Activated T-helper 17 cell treated with anti-CD3 and anti-CD28 coated beads, Interleukin-2, amount 50 U/mL, for 72 hours (primary cell): Measurements from ENCODE around the gene IGF1R. TPM values are rescaled to one million over a fixed set of nuclear protein-coding genes. Genes with fewer than 3 reads are reported as not detected.

Source experiments
- ATAC-seq: fragments of 150-1000 bp; cut with Tn5 transposase; replicated peaks from 2 replicates; pipeline ENCODE4 v1.10.0; 2021; ENCODE audit warnings: mild to moderate bottlenecking, moderate library complexity
- H3K27ac Mint-ChIP-seq: one replicate; pipeline ENCODE4 v1.8.0; 2022; ENCODE audit warnings: mixed read lengths
- H3K27me3 Mint-ChIP-seq: one replicate; pipeline ENCODE4 v1.8.0; 2022; ENCODE audit warnings: mixed read lengths
- H3K36me3 Mint-ChIP-seq: one replicate; pipeline ENCODE4 v1.8.0; 2022; ENCODE audit warnings: low read depth, mild to moderate bottlenecking, mixed read lengths
- H3K4me1 Mint-ChIP-seq: one replicate; pipeline ENCODE4 v1.8.0; 2022; ENCODE audit warnings: mixed read lengths
- H3K4me3 Mint-ChIP-seq: one replicate; pipeline ENCODE4 v1.8.0; 2022; ENCODE audit warnings: mild to moderate bottlenecking, mixed read lengths
- H3K9me3 Mint-ChIP-seq: one replicate; pipeline ENCODE4 v1.8.0; 2022; ENCODE audit warnings: mixed read lengths
- total RNA-seq, 2 donors: library from RNA; stranded (reverse); gene quantifications; one replicate each; pipeline ENCODE4 v1.2.3, GENCODE V29; 2022

IGF1R gene
- total RNA-seq, 2 donors from 2014 or later, result 4.6 to 33.8 TPM

DNA sequence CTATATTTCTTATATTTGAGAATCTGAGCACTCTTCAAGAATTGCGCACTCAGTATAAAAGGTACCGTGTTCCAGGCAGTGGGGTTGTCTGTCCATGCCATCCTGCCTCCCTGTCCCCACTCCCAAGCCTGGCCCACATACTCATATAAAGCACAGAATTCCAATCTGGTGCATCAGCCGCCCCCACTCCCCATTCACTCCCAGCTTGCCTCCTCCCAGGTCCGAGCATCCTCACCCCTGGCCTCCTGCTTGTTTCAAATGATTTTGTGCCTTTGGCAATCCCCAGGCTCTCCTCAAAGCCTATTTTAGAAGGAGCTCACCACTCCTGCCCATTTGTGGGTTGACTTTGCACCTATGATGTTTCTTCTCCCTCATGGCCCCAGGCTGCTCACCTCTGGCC lies 22.2 kb upstream of the IGF1R start:
- no peaks in the 10 kb centered on the region for H3K36me3 Mint-ChIP-seq
- ATAC-seq, result no peak
- no peak overlapping the region for H3K27ac Mint-ChIP-seq
- no peaks in the 10 kb centered on the region for H3K9me3 Mint-ChIP-seq
- H3K4me1 Mint-ChIP-seq, result no peaks in the 10 kb centered on the region
- H3K4me3 Mint-ChIP-seq, result no peak overlapping the region
- H3K27me3 Mint-ChIP-seq, result peaks cover 9% of the 10 kb centered on the region

DNA sequence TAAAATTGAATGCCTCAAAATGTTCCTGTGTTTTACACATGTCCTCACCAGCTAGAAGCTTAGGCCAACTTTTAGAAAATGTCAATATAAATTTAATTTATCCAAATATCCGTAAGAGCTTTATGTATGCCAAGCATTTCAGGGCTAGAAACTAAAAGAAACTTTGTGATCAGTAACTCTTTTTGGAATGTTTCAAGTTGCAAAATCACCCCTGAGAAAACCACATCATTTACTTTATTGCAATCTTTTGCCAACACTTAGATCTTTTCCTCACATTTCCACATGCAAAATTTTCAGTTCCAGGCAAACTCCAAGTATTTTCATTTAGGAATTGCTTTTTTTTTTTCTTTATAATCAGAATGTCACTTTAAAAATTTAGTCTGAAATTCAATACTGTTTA lies 20.1 kb upstream of the IGF1R start:
- no peak for ATAC-seq
- Mint-ChIP-seq H3K36me3 (no peaks in the 10 kb centered on the region), H3K27me3 (peaks cover 11% of the 10 kb centered on the region), H3K27ac (no peak overlapping the region), H3K9me3 (no peaks in the 10 kb centered on the region), H3K4me1 (no peaks in the 10 kb centered on the region), H3K4me3 (no peak overlapping the region)

DNA sequence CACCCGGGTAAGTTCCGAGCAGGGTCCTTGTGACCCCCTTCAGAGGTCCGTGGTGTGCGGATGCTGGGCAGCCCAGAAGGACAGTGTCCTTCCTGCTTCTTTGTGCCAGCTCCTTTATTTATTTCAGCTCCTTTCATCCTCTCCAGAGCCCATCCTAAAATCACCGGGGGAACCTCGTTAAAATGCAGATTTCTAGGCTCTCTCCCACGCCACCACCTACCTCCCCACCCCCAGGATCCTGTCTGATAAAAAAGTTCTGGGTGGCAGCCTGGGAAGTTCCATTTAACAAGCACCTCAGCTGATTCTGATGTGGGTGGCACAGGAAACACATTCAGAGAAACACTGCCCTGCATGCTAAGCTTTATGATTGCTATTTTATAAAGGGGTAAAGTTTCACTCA lies 12.5 kb upstream of the IGF1R start:
- Mint-ChIP-seq H3K27me3 (peaks cover 24% of the 10 kb centered on the region), H3K4me3 (no peak overlapping the region), H3K9me3 (no peaks in the 10 kb centered on the region), H3K36me3 (no peaks in the 10 kb centered on the region), H3K4me1 (no peaks in the 10 kb centered on the region), H3K27ac (no peak overlapping the region)
- no peak for ATAC-seq

DNA sequence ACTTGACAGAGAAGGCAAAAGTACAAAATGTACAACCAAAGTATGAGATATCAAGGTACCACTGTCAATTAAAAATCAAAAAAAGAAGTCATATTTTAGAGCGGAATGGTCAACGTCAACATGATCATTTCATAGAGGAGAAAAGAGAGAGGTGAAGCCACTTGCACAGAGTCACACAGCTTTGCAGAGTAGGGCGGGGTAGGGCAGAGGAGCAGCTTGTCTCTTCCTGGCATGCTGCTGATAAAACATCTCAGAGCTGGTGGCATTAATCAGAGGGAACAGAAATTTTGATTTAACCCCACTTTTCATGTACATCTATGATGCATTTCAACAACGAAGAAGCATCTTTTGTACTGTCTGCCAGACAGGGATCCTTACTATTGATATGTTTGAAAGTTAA lies 5.2 kb upstream of the IGF1R start:
- H3K36me3 Mint-ChIP-seq, result no peaks in the 10 kb centered on the region
- H3K27me3 Mint-ChIP-seq, result peaks cover 34% of the 10 kb centered on the region
- no peak overlapping the region for H3K27ac Mint-ChIP-seq
- H3K4me1 Mint-ChIP-seq, result no peaks in the 10 kb centered on the region
- ATAC-seq, result no peak
- no peak overlapping the region for H3K4me3 Mint-ChIP-seq
- no peaks in the 10 kb centered on the region for H3K9me3 Mint-ChIP-seq

DNA sequence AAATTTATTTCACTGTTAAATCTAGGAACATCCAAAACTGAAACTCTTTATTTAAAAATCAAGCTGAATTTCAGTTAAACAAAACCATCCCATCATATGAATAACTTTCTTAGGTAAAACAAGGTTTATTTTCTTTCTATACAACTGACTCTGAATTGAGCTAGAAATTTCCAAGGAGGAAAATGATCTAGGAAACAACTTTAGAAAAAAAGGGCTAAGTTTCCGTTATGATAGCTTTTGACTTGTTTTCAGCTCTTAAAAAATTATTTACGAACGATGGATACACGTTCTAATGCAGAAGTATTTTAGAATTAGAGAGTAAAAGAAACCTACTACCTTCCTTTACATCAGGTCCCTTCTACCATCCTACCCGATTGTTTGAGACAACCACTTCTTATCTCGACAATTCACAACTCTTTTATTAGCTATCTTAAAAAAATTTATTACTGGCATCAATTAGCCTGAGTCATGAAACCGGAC lies 1.8 kb upstream of the IGF1R start:
- Mint-ChIP-seq H3K36me3 (peaks cover 14% of the 10 kb centered on the region), H3K27me3 (peaks cover 23% of the 10 kb centered on the region), H3K4me3 (peak overlapping the region; percentile 47), H3K4me1 (peaks cover 8% of the 10 kb centered on the region), H3K27ac (no peak overlapping the region), H3K9me3 (no peaks in the 10 kb centered on the region)
- ATAC-seq, result no peak

DNA sequence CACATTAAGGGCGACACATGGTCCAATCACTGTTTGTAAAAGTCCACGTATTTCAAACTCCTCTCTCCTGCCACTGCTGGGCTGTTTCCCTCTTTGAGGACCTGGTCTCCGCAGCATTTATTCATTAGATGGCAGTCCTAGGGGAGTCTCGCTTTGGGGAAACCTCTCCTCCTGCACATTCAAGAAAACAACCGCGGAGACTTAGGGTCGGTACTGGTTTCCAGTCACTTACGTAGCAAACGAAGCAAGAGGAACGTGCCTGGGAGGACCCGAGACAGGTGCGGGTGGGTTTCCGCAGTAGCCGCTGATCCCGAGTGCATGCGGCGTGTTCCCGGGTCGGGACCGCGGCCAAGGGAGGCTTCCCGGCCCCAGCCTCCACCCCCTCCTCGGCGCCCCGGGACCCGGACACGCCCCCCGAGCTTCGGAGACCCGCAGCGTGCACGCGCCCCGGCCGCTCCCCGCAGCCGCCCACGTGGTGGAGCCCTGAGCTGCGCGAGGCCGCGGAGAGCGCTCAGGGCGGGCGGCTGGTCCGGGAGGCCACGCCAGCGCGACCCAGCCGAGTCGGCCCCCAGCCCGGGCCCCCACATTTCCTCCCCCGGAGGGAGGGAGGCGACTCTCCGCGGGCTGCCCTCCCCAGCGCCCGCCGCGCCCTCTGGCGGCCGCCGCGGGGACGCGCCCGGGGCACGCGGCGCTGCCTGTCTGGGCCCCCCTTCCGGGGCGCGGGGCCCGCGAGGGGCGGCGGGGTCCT lies 1.1 kb upstream of the IGF1R start:
- Mint-ChIP-seq H3K4me3 (peak overlapping the region; percentile 58), H3K9me3 (no peaks in the 10 kb centered on the region), H3K36me3 (peaks cover 16% of the 10 kb centered on the region), H3K27ac (no peak overlapping the region), H3K4me1 (peaks cover 14% of the 10 kb centered on the region), H3K27me3 (peaks cover 25% of the 10 kb centered on the region)
- ATAC-seq, result peak; percentile 55

DNA sequence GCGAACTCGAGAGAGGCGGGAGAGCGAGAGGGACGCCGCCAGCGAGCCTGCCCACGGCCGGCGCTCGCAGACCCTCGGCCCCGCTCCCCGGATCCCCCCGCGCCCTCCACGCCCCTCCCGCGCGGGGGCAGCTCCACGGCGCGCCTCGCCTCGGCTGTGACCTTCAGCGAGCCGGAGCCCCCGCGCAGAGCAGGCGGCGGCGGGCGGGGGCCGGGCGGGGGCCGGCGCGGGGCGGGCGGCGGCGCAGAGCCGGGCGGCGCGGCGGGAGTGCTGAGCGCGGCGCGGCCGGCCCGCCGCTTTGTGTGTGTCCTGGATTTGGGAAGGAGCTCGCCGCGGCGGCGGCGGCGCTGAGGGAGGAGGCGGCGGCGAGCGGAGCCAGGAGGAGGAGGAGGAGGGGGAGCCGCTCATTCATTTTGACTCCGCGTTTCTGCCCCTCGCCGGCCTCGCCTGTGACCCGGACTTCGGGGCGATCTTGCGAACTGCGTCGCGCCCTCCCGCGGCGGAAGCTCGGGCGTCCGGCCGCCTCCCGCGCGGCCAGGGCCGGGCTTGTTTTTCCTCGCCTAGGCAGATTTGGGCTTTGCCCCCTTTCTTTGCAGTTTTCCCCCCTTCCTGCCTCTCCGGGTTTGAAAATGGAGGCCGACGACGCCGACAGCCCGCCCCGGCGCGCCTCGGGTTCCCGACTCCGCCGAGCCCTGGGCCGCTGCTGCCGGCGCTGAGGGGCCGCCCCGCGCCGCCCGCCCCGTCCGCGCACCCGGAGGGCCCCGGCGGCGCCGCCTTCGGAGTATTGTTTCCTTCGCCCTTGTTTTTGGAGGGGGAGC lies 524 bp downstream of the IGF1R start:
- Mint-ChIP-seq H3K27me3 (peaks cover 29% of the 10 kb centered on the region), H3K4me1 (peaks cover 27% of the 10 kb centered on the region), H3K4me3 (peak overlapping the region; percentile 58), H3K27ac (no peak overlapping the region), H3K36me3 (peaks cover 16% of the 10 kb centered on the region), H3K9me3 (no peaks in the 10 kb centered on the region)
- peak; percentile 20 for ATAC-seq

DNA sequence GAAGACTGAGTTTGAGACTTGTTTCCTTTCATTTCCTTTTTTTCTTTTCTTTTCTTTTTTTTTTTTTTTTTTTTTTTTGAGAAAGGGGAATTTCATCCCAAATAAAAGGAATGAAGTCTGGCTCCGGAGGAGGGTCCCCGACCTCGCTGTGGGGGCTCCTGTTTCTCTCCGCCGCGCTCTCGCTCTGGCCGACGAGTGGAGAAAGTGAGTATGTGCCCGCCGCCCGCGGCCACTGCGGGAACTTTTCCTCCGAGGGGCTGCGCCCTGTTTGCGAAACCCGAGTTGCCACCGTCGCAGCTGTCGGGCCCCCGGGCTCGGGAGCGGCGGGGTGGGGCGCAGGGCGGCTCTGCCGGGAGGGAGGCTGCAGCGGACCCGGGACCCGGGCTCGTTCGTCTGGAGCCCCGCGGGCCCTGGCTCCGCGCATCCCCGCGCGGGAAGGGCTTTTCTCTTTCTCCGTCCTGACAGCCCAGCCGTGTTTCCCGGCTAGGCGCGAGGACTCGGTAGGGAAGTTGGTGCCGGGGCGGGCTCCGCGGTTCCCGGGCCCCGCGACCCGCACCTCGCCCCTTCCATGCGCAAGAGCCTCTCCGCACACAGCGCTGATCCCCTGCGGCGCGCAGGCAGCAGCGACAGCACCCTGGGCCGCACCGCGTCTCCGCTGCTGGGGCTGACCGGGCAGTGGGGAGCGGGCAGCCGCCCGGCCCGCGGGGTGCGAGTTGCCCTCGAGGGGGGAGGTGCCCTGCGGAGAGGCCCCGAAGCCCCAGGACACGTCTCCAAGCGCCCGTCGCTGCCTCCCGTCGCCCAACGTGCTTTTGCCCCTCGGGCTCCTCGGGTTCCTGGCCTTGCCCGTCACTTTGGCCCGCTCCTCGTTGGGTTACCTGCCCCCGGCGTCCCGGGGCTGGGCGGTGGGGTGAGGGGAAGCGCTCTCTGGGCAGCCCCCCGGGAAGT lies 1.4 kb downstream of the IGF1R start:
- no peak for ATAC-seq
- H3K36me3 Mint-ChIP-seq, result peaks cover 16% of the 10 kb centered on the region

DNA sequence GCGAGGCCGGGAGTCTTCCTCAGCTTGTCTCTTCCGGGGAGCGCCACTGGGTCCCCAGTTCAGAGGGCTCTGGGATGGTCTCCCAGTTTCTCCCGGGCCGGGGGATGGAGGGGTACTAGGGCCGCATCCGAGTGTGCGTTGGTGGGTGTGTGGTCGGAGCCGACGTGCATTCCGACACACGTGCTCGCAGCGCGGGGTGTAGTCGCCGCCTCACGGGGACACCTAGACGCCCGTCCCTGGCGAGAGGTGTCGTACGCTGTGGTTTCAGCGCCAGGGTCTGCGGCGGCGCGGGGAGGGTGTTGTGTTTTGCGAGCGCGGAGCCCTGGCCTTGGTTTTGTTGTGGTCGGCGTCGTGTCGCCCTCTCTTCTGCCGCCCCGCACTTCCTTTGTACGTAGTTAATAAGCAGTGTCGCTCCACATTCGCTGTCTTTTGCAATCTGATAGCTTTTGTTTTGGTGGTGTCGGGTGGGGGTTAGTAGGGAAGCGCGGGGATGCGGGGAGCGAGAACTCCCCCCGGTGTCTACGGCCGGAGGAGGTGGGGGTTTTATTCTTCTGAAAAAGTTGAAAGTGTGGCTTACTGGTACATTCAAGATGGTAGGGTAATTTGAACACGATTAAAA lies 2.2 kb downstream of the IGF1R start:
- peak overlapping the region; percentile 79 for H3K27ac Mint-ChIP-seq
- H3K4me3 Mint-ChIP-seq, result peak overlapping the region; percentile 85
- ATAC-seq, result peak; percentile 15
- no peaks in the 10 kb centered on the region for H3K9me3 Mint-ChIP-seq
- peaks cover 27% of the 10 kb centered on the region for H3K4me1 Mint-ChIP-seq
- H3K27me3 Mint-ChIP-seq, result peaks cover 31% of the 10 kb centered on the region
- peaks cover 16% of the 10 kb centered on the region for H3K36me3 Mint-ChIP-seq

More for the DNA sequence above, 1.4 kb downstream of the IGF1R start:
- H3K27me3 Mint-ChIP-seq, result peaks cover 31% of the 10 kb centered on the region
- H3K4me1 Mint-ChIP-seq, result peaks cover 27% of the 10 kb centered on the region
- peak overlapping the region; percentile 79 for H3K27ac Mint-ChIP-seq
- H3K9me3 Mint-ChIP-seq, result no peaks in the 10 kb centered on the region
- H3K4me3 Mint-ChIP-seq, result peak overlapping the region; percentile 85

DNA sequence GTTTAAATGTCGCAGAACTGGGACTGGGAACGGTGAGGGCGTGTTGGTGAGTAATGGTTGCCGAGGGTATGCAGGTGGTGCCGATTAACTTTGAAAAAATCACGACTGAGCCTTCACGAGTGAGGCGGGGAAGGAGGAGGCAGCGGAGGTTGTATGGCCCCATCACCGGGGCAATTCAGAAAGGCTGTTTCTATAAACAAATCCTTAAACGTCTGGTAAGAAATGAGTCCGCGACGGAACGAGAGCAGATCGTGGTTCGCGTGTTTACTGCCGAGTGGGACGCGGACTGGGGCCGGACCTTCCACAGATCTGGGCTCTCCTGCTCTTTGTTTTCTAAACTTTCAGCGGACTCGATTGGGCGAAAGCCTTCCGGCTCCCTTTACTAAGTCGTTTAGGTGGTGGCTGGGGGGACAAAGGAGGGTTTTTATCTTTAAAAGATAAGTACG lies 2.7 kb downstream of the IGF1R start:
- peak overlapping the region; percentile 85 for H3K4me3 Mint-ChIP-seq
- H3K9me3 Mint-ChIP-seq, result no peaks in the 10 kb centered on the region
- peak overlapping the region; percentile 79 for H3K27ac Mint-ChIP-seq
- H3K27me3 Mint-ChIP-seq, result peaks cover 31% of the 10 kb centered on the region
- H3K4me1 Mint-ChIP-seq, result peaks cover 27% of the 10 kb centered on the region
- peak; percentile 6 for ATAC-seq
- peaks cover 16% of the 10 kb centered on the region for H3K36me3 Mint-ChIP-seq

DNA sequence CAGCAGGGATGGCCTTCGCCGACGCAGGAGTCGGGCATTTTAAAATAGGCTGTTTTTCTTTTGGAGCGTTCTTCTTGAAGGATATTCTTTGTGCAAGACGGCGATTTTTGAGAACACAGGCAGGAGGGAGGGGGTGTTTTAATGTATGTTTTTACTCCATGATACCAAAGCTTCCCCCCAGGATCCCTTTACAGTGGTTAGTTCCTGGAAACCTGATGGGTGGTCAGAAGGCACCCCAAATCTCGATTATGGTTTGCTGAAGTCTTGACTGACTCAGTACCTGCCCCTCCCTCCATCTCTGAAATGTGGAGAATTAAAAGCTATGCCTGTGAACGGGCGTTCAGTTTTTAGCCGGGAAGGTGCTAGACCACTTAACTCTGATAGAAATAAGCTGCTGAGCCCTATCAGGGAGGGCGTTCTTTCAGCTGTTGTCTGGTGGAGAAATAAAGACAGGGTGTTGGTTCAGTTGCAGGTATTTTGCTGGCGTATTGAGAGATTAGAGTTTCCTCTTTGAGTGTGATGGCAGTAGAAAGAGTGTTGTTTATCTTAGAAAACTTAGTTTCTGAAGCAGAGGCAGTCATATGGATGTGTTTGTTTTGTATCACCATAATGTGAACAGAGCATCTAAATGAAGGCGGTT lies 3.4 kb downstream of the IGF1R start:
- H3K9me3 Mint-ChIP-seq, result no peaks in the 10 kb centered on the region
- H3K4me1 Mint-ChIP-seq, result peaks cover 27% of the 10 kb centered on the region
- ATAC-seq, result no peak
- peak overlapping the region; percentile 79 for H3K27ac Mint-ChIP-seq
- H3K36me3 Mint-ChIP-seq, result peaks cover 16% of the 10 kb centered on the region
- H3K4me3 Mint-ChIP-seq, result peak overlapping the region; percentile 85
- peaks cover 30% of the 10 kb centered on the region for H3K27me3 Mint-ChIP-seq

DNA sequence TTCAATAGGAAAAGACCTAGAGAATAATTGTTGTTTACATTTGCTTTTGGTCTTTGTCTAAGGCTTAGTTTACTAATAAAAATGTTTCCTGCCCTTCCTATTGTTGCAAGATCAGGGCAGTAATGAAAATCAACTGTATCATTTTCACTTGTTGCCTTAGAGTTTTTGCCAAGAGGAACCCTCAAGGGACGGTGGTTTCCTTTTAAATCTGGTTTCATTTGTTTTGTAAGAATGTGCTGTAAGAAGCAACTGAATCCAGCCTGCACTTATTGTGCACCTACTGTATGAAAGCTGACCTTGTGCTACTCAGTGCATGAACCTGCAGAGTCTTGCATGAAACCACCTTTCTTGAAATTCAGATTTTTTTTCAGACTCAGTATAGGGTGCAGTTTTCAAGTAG lies 5.3 kb downstream of the IGF1R start:
- peaks cover 27% of the 10 kb centered on the region for H3K4me1 Mint-ChIP-seq
- H3K36me3 Mint-ChIP-seq, result peaks cover 16% of the 10 kb centered on the region
- no peak for ATAC-seq
- no peaks in the 10 kb centered on the region for H3K9me3 Mint-ChIP-seq
- H3K4me3 Mint-ChIP-seq, result no peak overlapping the region
- H3K27me3 Mint-ChIP-seq, result peaks cover 29% of the 10 kb centered on the region
- no peak overlapping the region for H3K27ac Mint-ChIP-seq

DNA sequence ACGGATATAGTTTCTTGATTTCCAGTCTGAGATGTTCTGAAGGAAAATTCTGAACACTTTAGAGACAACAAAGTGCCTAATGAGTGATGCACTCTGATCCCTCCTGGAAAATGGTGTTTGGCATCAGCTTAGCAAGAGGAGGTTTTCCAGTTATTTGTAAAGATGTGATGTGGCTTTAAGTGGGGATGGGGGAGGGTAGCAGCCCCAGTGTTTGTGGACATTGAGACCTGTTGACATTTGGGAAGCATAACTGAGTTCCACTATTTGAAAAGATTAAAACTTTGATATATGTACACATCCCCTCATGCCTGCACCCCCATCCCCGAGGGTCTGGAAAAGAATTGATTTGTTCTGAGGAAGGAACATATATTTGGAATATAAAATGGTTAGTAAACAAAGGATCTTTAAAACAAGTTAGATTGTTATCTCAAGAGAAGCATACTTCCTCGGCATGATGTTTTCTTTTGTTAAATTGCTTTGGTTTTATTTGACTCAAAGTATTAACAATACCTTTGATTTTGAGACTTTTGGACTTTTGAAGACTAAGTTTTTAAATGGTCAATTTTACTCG lies 6.5 kb downstream of the IGF1R start:
- H3K27ac Mint-ChIP-seq, result no peak overlapping the region
- no peak for ATAC-seq
- H3K9me3 Mint-ChIP-seq, result no peaks in the 10 kb centered on the region
- no peak overlapping the region for H3K4me3 Mint-ChIP-seq
- peaks cover 16% of the 10 kb centered on the region for H3K36me3 Mint-ChIP-seq
- H3K4me1 Mint-ChIP-seq, result peaks cover 27% of the 10 kb centered on the region
- H3K27me3 Mint-ChIP-seq, result peaks cover 32% of the 10 kb centered on the region
